ENCODE measurements around the gene COX4I2. TPM values are rescaled to one million over a fixed set of nuclear protein-coding genes. Genes with fewer than 3 reads are reported as not detected.

The COX4I2 gene
- total RNA-seq, 1 experiment from 2014 or later = not detected

- intact Hi-C loops (cut with micrococcal nuclease) = no loop called here
Observed at GRCh38 chr20:31638816-31639215, 1.1 kb downstream of the COX4I2 start.

GRCh38 chr20:31640259-31640658 is 2.5 kb downstream of the COX4I2 start:
- Histone ChIP-seq H3K4me1 (ENCODE audit: insufficient read depth, low read length) (no peaks in the 10 kb centered on the region), H3K9me2 (replicated peaks; ENCODE audit: low read length) (no peaks in the 10 kb centered on the region), H3K27me3 (ENCODE audit: low read length) (no peaks in the 10 kb centered on the region), H3K4me2 (ENCODE audit: low read length) (no peak overlapping the region), H3K9me3 (ENCODE audit: low read length) (no peaks in the 10 kb centered on the region), H3F3A (ENCODE audit: low read length, unreplicated experiment) (no peaks in the 10 kb centered on the region), H4K20me1 (ENCODE audit: low read length) (no peaks in the 10 kb centered on the region), H2AFZ (ENCODE audit: low read length) (no peak overlapping the region), H3K27ac (ENCODE audit: low read length) (no peak overlapping the region), H3K9ac (ENCODE audit: low read length) (no peak overlapping the region), H3K4me3 (ENCODE audit: low read length) (no peak overlapping the region), H3K36me3 (ENCODE audit: low read depth, low read length) (no peaks in the 10 kb centered on the region), H3K79me2 (ENCODE audit: low read length) (no peaks in the 10 kb centered on the region)
- intact Hi-C loops (cut with micrococcal nuclease) = no loop called here
- ChIA-PET CTCF (interaction anchor here (0.6 kb wide), 1 partner anchor 77 kb away, joined by 3 read pairs; no protein-coding TSS in a partner anchor), POLR2A (ENCODE audit: unreplicated experiment) (no interaction called here)
- ATAC-seq = no peak
- TF ChIP-seq EZH2phosphoT487 (IDR thresholded peaks at IDR 0.05; ENCODE audit: borderline replicate concordance, low read length) = no peak
- no peak for TF ChIP-seq EZH2 (IDR thresholded peaks at IDR 0.05; ENCODE audit: low read length, unreplicated experiment)
- TF ChIP-seq, protein P1, sequence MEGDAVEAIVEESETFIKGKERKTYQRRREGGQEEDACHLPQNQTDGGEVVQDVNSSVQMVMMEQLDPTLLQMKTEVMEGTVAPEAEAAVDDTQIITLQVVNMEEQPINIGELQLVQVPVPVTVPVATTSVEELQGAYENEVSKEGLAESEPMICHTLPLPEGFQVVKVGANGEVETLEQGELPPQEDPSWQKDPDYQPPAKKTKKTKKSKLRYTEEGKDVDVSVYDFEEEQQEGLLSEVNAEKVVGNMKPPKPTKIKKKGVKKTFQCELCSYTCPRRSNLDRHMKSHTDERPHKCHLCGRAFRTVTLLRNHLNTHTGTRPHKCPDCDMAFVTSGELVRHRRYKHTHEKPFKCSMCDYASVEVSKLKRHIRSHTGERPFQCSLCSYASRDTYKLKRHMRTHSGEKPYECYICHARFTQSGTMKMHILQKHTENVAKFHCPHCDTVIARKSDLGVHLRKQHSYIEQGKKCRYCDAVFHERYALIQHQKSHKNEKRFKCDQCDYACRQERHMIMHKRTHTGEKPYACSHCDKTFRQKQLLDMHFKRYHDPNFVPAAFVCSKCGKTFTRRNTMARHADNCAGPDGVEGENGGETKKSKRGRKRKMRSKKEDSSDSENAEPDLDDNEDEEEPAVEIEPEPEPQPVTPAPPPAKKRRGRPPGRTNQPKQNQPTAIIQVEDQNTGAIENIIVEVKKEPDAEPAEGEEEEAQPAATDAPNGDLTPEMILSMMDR (conservative IDR thresholded peaks at IDR 0.05; ENCODE audit: low read depth, low read length) = no peak
- DNase-seq = no peak
- no TSS peak for BruUV-seq (replicated peaks)

More at GRCh38 chr20:31638816-31639215, 1.1 kb downstream of the COX4I2 start:
- no peak overlapping the region for H3K27ac ChIP-seq (ENCODE audit: low read length)
- no peak overlapping the region for H3K9ac ChIP-seq (ENCODE audit: low read length)
- H3F3A ChIP-seq (ENCODE audit: low read length, unreplicated experiment) = no peaks in the 10 kb centered on the region
- TF ChIP-seq EZH2phosphoT487 (IDR thresholded peaks at IDR 0.05; ENCODE audit: borderline replicate concordance, low read length) = no peak
- ATAC-seq = no peak
- ChIA-PET CTCF (no interaction called here), POLR2A (ENCODE audit: unreplicated experiment) (interaction anchor here (0.5 kb wide), 1 partner anchor 81 kb away, joined by 3 read pairs; no protein-coding TSS in a partner anchor)
- no peak for DNase-seq
- H2AFZ ChIP-seq (ENCODE audit: low read length) = no peak overlapping the region
- BruUV-seq (replicated peaks) = no TSS peak
- H3K4me2 ChIP-seq (ENCODE audit: low read length) = no peak overlapping the region
- H3K4me3 ChIP-seq (ENCODE audit: low read length) = no peak overlapping the region
- no peaks in the 10 kb centered on the region for H3K27me3 ChIP-seq (ENCODE audit: low read length)
- H3K36me3 ChIP-seq (ENCODE audit: low read depth, low read length) = no peaks in the 10 kb centered on the region
- H3K4me1 ChIP-seq (ENCODE audit: insufficient read depth, low read length) = no peaks in the 10 kb centered on the region
- no peaks in the 10 kb centered on the region for H4K20me1 ChIP-seq (ENCODE audit: low read length)
- H3K9me3 ChIP-seq (ENCODE audit: low read length) = no peaks in the 10 kb centered on the region
- H3K9me2 ChIP-seq (replicated peaks; ENCODE audit: low read length) = no peaks in the 10 kb centered on the region
- no peaks in the 10 kb centered on the region for H3K79me2 ChIP-seq (ENCODE audit: low read length)

GRCh38 chr20:31641391-31641790 is 3.7 kb downstream of the COX4I2 start:
- Histone ChIP-seq H3K27ac (ENCODE audit: low read length) (no peak overlapping the region), H4K20me1 (ENCODE audit: low read length) (no peaks in the 10 kb centered on the region), H3K9ac (ENCODE audit: low read length) (no peak overlapping the region), H3K79me2 (ENCODE audit: low read length) (no peaks in the 10 kb centered on the region), H2AFZ (ENCODE audit: low read length) (no peak overlapping the region), H3F3A (ENCODE audit: low read length, unreplicated experiment) (no peaks in the 10 kb centered on the region), H3K4me3 (ENCODE audit: low read length) (no peak overlapping the region), H3K27me3 (ENCODE audit: low read length) (no peaks in the 10 kb centered on the region), H3K4me1 (ENCODE audit: insufficient read depth, low read length) (no peaks in the 10 kb centered on the region), H3K4me2 (ENCODE audit: low read length) (no peak overlapping the region), H3K36me3 (ENCODE audit: low read depth, low read length) (no peaks in the 10 kb centered on the region), H3K9me3 (ENCODE audit: low read length) (no peaks in the 10 kb centered on the region), H3K9me2 (replicated peaks; ENCODE audit: low read length) (no peaks in the 10 kb centered on the region)
- POLR2A ChIA-PET (ENCODE audit: unreplicated experiment) = no interaction called here
- intact Hi-C loops (cut with micrococcal nuclease) = no loop called here
- ATAC-seq (no peak), DNase-seq (no peak)
- BruUV-seq (replicated peaks) = no TSS peak
- CTCF ChIA-PET = interaction anchor here (0.7 kb wide), 1 partner anchor 28 kb away, joined by 6 read pairs; no protein-coding TSS in a partner anchor
- TF ChIP-seq EZH2 (IDR thresholded peaks at IDR 0.05; ENCODE audit: low read length, unreplicated experiment) (no peak), EZH2phosphoT487 (IDR thresholded peaks at IDR 0.05; ENCODE audit: borderline replicate concordance, low read length) (no peak)
- TF ChIP-seq, protein P1 (conservative IDR thresholded peaks at IDR 0.05; ENCODE audit: low read depth, low read length) = no peak

Measured in PC-3 (cell line).